GM23338 (cell line): Measurements from ENCODE around the gene RYR3. TPM values are rescaled to one million over a fixed set of nuclear protein-coding genes. Genes with fewer than 3 reads are reported as not detected.

ENCODE experiments used
- ATAC-seq: fragments of 200-7000 bp; cut with Tn5 transposase; 3 replicates; pipeline ENCODE4 v1.9.1; 2020
- DNase-seq: peaks from one replicate; pipeline ENCODE4 v3.0.0-alpha.2; 2015; ENCODE audit warnings: low spot score
- H2AFZ ChIP-seq: fragments of 200-600 bp; sonication (generic); 2 replicates; pipeline ENCODE4 v1.8.0; 2016; ENCODE audit warnings: antibody characterized with exemption, mild to moderate bottlenecking, moderate library complexity
- H3F3A ChIP-seq: fragments of 200-600 bp; sonication (generic); replicated peaks from 2 replicates; pipeline ENCODE4 v1.8.0; 2017; ENCODE audit warnings: antibody characterized with exemption, mixed run types, low read depth
- H3K27ac ChIP-seq: fragments of 200-600 bp; sonication (generic); 2 replicates; pipeline ENCODE4 v1.6.1; 2016; ENCODE audit warnings: low read depth
- H3K27me3 ChIP-seq: fragments of 200-600 bp; sonication (generic); 2 replicates; pipeline ENCODE4 v1.8.0; 2016; ENCODE audit warnings: mild to moderate bottlenecking, mixed run types, moderate library complexity; ENCODE audit not compliant: insufficient read depth
- H3K36me3 ChIP-seq: fragments of 200-600 bp; sonication (generic); 2 replicates; pipeline ENCODE4 v1.8.0; 2016; ENCODE audit warnings: mild to moderate bottlenecking; ENCODE audit not compliant: insufficient read depth
- H3K4me1 ChIP-seq: fragments of 200-600 bp; sonication (generic); 2 replicates; pipeline ENCODE4 v1.8.0; 2016; ENCODE audit warnings: mild to moderate bottlenecking, moderate library complexity; ENCODE audit not compliant: insufficient read depth
- H3K4me2 ChIP-seq: fragments of 200-600 bp; sonication (generic); 2 replicates; pipeline ENCODE4 v1.7.1; 2017; ENCODE audit warnings: mixed run types
- H3K4me3 ChIP-seq: fragments of 200-600 bp; sonication (generic); 2 replicates; pipeline ENCODE4 v1.6.1; 2016; ENCODE audit warnings: mixed run types
- H3K79me2 ChIP-seq: fragments of 200-600 bp; sonication (generic); replicated peaks from 2 replicates; pipeline ENCODE4 v1.8.0; 2017; ENCODE audit warnings: mild to moderate bottlenecking; ENCODE audit not compliant: insufficient read depth
- H3K9me2 ChIP-seq: fragments of 200-600 bp; sonication (generic); 2 replicates; pipeline ENCODE4 v1.8.0; 2017; ENCODE audit not compliant: insufficient read depth
- H4K20me1 ChIP-seq: fragments of 200-600 bp; sonication (generic); replicated peaks from 2 replicates; pipeline ENCODE4 v1.8.0; 2017; ENCODE audit warnings: mild to moderate bottlenecking; ENCODE audit not compliant: insufficient read depth
- H3K27ac Mint-ChIP-seq: 2 replicates; pipeline ENCODE4 v1.8.0; 2020; ENCODE audit warnings: inconsistent platforms, mild to moderate bottlenecking, moderate library complexity, mixed read lengths
- H3K27me3 Mint-ChIP-seq: 3 replicates; pipeline ENCODE4 v1.8.0; 2022; ENCODE audit warnings: low read depth, mild to moderate bottlenecking, moderate library complexity, mixed read lengths, inconsistent platforms; ENCODE audit not compliant: insufficient read depth, poor library complexity
- H3K36me3 Mint-ChIP-seq: 3 replicates; pipeline ENCODE4 v1.8.0; 2021; ENCODE audit warnings: low read depth, mild to moderate bottlenecking, inconsistent platforms, moderate library complexity, mixed read lengths
- H3K4me1 Mint-ChIP-seq: 3 replicates; pipeline ENCODE4 v1.8.0; 2020; ENCODE audit warnings: mild to moderate bottlenecking, inconsistent platforms, mixed read lengths
- H3K4me3 Mint-ChIP-seq: 3 replicates; pipeline ENCODE4 v1.8.0; 2021; ENCODE audit warnings: moderate library complexity, mild to moderate bottlenecking, inconsistent platforms, mixed read lengths
- H3K9me3 Mint-ChIP-seq: 3 replicates; pipeline ENCODE4 v1.8.0; 2020; ENCODE audit warnings: moderate library complexity, mild to moderate bottlenecking, inconsistent platforms, mixed read lengths
- CREB1 ChIP-seq: fragments of 250-450 bp; sonication (Bioruptor Pico); IDR thresholded peaks from 2 replicates; pipeline ENCODE4 v1.5.0; 2020; ENCODE audit warnings: low read depth, mild to moderate bottlenecking, moderate library complexity
- EZH2 ChIP-seq: fragments of 200-600 bp; sonication (generic); IDR thresholded peaks from one replicate; pipeline ENCODE4 v1.8.0; 2017; ENCODE audit warnings: antibody characterized with exemption, mild to moderate bottlenecking, low read depth; ENCODE audit not compliant: unreplicated experiment
- EZH2phosphoT487 ChIP-seq: fragments of 200-600 bp; sonication (generic); IDR thresholded peaks from one replicate; pipeline ENCODE4 v1.8.1; 2018; ENCODE audit warnings: antibody characterized with exemption; ENCODE audit not compliant: unreplicated experiment
- JUNB ChIP-seq: IDR thresholded peaks from one replicate; pipeline ENCODE4 v1.6.1; 2016; ENCODE audit warnings: antibody characterized with exemption; ENCODE audit not compliant: unreplicated experiment
- NANOG ChIP-seq: IDR thresholded peaks from 2 replicates; pipeline ENCODE4 v1.6.1; 2016; ENCODE audit warnings: antibody characterized with exemption, borderline replicate concordance
- POLR2AphosphoS5 ChIP-seq: IDR thresholded peaks from 2 replicates; pipeline ENCODE4 v1.6.1; 2016; ENCODE audit warnings: antibody characterized with exemption, low read depth
- STAT1 ChIP-seq: IDR thresholded peaks from one replicate; pipeline ENCODE4 v1.6.1; 2016; ENCODE audit warnings: antibody characterized with exemption; ENCODE audit not compliant: unreplicated experiment
- ZNF331 ChIP-seq: fragments of 250-450 bp; sonication (Bioruptor Pico); IDR thresholded peaks from 2 replicates; pipeline ENCODE4 v1.5.0; 2020; ENCODE audit warnings: low read depth, mild to moderate bottlenecking, moderate library complexity
- polyA plus RNA-seq: library from polyadenylated mRNA; unstranded; fragments of >200 nt; fragmentation: Nextera tagmentation; extraction: Ambion mirVana; gene quantifications from 2 replicates; pipeline ENCODE4 v1.2.1, GENCODE V29; 2016
- total RNA-seq: library from RNA; depleted of rRNA; stranded (reverse); fragments of >200 nt; shearing (Covaris generic); gene quantifications from 2 replicates; pipeline ENCODE4 v1.2.3, GENCODE V29; 2014
- TF ChIP-seq, protein P1 (sequence below): IDR thresholded peaks from one replicate; pipeline ENCODE4 v1.6.1; 2018; ENCODE audit warnings: antibody characterized with exemption; ENCODE audit not compliant: unreplicated experiment
- TF ChIP-seq, protein P2 (sequence below), 2 experiments: fragments of 200-600 bp in 1 of 2; sonication (generic) in 1 of 2; conservative IDR thresholded peaks; 2 replicates each; pipeline versions ENCODE4 v1.5.1 to v1.6.1; 2016 to 2017; ENCODE audit warnings: antibody characterized with exemption in 2 of 2, low read depth in 2 of 2, mild to moderate bottlenecking in 2 of 2, moderate library complexity in 1 of 2

Gene RYR3
- total and polyA plus RNA-seq, 2 experiments from 2014 or later: 1.1 to 1.2 TPM

DNA sequence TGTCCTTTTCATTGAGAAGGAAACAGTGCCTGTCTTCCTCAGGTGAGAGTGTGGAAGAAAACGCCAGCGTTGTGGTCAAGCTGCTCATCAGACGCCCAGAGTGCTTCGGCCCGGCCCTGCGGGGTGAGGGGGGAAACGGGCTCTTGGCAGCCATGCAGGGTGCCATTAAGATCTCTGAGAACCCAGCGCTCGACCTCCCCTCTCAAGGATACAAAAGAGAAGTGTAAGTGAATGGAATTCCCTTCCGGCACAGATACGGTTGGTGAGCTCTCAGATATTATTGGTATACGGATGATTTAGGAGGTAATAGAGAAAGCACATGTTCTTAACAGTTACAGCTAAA is 411.9 kb downstream of the RYR3 start:
- no peak overlapping the region for H3K4me3 Mint-ChIP-seq
- Histone ChIP-seq H3K79me2 (no peaks in the 10 kb centered on the region), H3K27me3 (no peaks in the 10 kb centered on the region), H3K4me3 (no peak overlapping the region), H4K20me1 (no peaks in the 10 kb centered on the region), H3K27ac (no peak overlapping the region), H3K4me1 (no peaks in the 10 kb centered on the region), H3K4me2 (no peak overlapping the region), H3K9me2 (peaks cover 8% of the 10 kb centered on the region; the same call in 1 of the 2 replicates), H3K36me3 (no peaks in the 10 kb centered on the region), H3F3A (no peaks in the 10 kb centered on the region), H2AFZ (no peak overlapping the region)
- peaks cover 4% of the 10 kb centered on the region; the same call in 1 of the 3 replicates for H3K4me1 Mint-ChIP-seq
- no peak overlapping the region for H3K27ac Mint-ChIP-seq
- no peaks in the 10 kb centered on the region for H3K27me3 Mint-ChIP-seq
- DNase-seq (no peak), ATAC-seq (no peak)
- no peaks in the 10 kb centered on the region for H3K36me3 Mint-ChIP-seq
- TF ChIP-seq, protein P1, sequence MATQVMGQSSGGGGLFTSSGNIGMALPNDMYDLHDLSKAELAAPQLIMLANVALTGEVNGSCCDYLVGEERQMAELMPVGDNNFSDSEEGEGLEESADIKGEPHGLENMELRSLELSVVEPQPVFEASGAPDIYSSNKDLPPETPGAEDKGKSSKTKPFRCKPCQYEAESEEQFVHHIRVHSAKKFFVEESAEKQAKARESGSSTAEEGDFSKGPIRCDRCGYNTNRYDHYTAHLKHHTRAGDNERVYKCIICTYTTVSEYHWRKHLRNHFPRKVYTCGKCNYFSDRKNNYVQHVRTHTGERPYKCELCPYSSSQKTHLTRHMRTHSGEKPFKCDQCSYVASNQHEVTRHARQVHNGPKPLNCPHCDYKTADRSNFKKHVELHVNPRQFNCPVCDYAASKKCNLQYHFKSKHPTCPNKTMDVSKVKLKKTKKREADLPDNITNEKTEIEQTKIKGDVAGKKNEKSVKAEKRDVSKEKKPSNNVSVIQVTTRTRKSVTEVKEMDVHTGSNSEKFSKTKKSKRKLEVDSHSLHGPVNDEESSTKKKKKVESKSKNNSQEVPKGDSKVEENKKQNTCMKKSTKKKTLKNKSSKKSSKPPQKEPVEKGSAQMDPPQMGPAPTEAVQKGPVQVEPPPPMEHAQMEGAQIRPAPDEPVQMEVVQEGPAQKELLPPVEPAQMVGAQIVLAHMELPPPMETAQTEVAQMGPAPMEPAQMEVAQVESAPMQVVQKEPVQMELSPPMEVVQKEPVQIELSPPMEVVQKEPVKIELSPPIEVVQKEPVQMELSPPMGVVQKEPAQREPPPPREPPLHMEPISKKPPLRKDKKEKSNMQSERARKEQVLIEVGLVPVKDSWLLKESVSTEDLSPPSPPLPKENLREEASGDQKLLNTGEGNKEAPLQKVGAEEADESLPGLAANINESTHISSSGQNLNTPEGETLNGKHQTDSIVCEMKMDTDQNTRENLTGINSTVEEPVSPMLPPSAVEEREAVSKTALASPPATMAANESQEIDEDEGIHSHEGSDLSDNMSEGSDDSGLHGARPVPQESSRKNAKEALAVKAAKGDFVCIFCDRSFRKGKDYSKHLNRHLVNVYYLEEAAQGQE: no peak
- TF ChIP-seq EZH2 (no peak), CREB1 (CRISPR knock-in tag) (no peak)
- no peaks in the 10 kb centered on the region for H3K9me3 Mint-ChIP-seq

DNA sequence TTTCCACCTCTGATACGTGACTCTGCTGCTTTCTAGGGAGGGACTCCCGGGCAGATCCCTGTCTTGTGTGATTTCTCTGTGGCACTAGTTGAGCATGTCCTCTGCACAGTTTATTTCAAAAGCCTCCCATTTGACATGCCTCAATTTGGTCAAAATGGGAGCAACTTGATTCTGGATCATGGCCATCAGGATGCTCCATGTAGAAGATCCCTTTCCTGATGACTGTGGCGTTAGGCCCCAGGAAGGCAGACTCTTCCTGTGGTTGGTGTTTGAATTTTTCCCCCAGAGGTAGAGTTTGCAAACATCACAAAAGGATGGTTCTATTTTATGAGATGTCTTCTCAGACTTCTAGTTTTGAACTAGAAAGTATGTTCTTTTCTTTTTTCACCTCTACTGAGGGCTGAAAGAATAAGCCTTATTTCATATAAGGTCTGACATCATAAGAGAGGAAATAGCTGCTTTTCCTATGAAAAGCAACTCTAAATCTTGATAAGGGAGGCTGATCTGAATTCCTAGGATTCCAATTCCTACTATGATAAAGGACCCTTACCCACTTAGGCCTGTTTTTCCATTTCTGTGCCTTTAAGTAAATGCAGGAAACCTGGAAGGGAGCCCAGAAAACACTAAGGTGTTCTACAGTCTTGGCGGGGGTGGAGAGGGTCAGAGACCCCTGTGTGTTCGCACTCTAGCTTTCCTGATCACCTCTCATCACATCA is 413.7 kb downstream of the RYR3 start:
- H3K9me2 ChIP-seq: 0 out of 2 replicates have a peak, but pooled peaks cover 3% of the 10 kb centered on the region
- no peak for ATAC-seq
- H3K79me2 ChIP-seq: no peaks in the 10 kb centered on the region
- no peaks in the 10 kb centered on the region for H3K4me1 ChIP-seq
- no peak overlapping the region for H3K4me2 ChIP-seq
- Mint-ChIP-seq H3K9me3 (no peaks in the 10 kb centered on the region), H3K27ac (no peak overlapping the region), H3K4me1 (peaks cover 4% of the 10 kb centered on the region; the same call in 1 of the 3 replicates), H3K36me3 (no peaks in the 10 kb centered on the region), H3K4me3 (no peak overlapping the region), H3K27me3 (no peaks in the 10 kb centered on the region)
- H3K27me3 ChIP-seq: no peaks in the 10 kb centered on the region
- no peak overlapping the region for H3K27ac ChIP-seq
- no peaks in the 10 kb centered on the region for H3K36me3 ChIP-seq
- no peak overlapping the region for H2AFZ ChIP-seq
- no peaks in the 10 kb centered on the region for H3F3A ChIP-seq
- no peaks in the 10 kb centered on the region for H4K20me1 ChIP-seq
- DNase-seq: peak; percentile 7
- H3K4me3 ChIP-seq: no peak overlapping the region
- TF ChIP-seq, protein P1: no peak
- TF ChIP-seq STAT1 (no peak), POLR2AphosphoS5 (no peak), ZNF331 (CRISPR knock-in tag) (no peak), EZH2phosphoT487 (no peak), NANOG (no peak), JUNB (no peak)
- TF ChIP-seq, protein P2, sequence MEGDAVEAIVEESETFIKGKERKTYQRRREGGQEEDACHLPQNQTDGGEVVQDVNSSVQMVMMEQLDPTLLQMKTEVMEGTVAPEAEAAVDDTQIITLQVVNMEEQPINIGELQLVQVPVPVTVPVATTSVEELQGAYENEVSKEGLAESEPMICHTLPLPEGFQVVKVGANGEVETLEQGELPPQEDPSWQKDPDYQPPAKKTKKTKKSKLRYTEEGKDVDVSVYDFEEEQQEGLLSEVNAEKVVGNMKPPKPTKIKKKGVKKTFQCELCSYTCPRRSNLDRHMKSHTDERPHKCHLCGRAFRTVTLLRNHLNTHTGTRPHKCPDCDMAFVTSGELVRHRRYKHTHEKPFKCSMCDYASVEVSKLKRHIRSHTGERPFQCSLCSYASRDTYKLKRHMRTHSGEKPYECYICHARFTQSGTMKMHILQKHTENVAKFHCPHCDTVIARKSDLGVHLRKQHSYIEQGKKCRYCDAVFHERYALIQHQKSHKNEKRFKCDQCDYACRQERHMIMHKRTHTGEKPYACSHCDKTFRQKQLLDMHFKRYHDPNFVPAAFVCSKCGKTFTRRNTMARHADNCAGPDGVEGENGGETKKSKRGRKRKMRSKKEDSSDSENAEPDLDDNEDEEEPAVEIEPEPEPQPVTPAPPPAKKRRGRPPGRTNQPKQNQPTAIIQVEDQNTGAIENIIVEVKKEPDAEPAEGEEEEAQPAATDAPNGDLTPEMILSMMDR (conservative IDR thresholded peaks at IDR 0.05; ENCODE audit: low read depth in 2 of 2): no peak
